ENCODE data around the gene NPFFR1.

Gene NPFFR1

GRCh38 chr10:70283445-70284399 is at the start of gene NPFFR1:
TSS of gene NPFFR1 (minus strand) at chr10:70284004. CDS start at chr10:70283676, 328 bp downstream.
- DNase-seq: no peak

GRCh38 chr10:70333268-70333667 is 49.5 kb upstream of the NPFFR1 start:
- DNase-seq: no peak

GRCh38 chr10:70331486-70332268 is 47.9 kb upstream of the NPFFR1 start:
- peak; percentile 58 for DNase-seq

- no peak for DNase-seq
Measured at GRCh38 chr10:70331160-70331485, 47.3 kb upstream of the NPFFR1 start.

GRCh38 chr10:70330671-70331070 is 46.9 kb upstream of the NPFFR1 start:
- DNase-seq: no peak

GRCh38 chr10:70328967-70329366 is 45.2 kb upstream of the NPFFR1 start:
- no peak for DNase-seq

- DNase-seq: no peak
Measured at GRCh38 chr10:70328018-70328417, 44.2 kb upstream of the NPFFR1 start.

- no peak for DNase-seq
Measured at GRCh38 chr10:70324951-70325781, 41.4 kb upstream of the NPFFR1 start.

- peak; percentile 6 for DNase-seq
Measured at GRCh38 chr10:70324339-70324861, 40.6 kb upstream of the NPFFR1 start.

- no peak for DNase-seq
Measured at GRCh38 chr10:70323697-70324338, 40.0 kb upstream of the NPFFR1 start.

- DNase-seq: peak; percentile 18
Measured at GRCh38 chr10:70323138-70323696, 39.4 kb upstream of the NPFFR1 start.

GRCh38 chr10:70321897-70322890 is 38.4 kb upstream of the NPFFR1 start:
- DNase-seq: no peak

- no peak for DNase-seq
Measured at GRCh38 chr10:70321233-70321632, 37.4 kb upstream of the NPFFR1 start.

- DNase-seq: no peak
Measured at GRCh38 chr10:70320751-70321150, 36.9 kb upstream of the NPFFR1 start.

- DNase-seq: no peak
Measured at GRCh38 chr10:70319824-70320223, 36.0 kb upstream of the NPFFR1 start.

GRCh38 chr10:70319183-70319582 is 35.4 kb upstream of the NPFFR1 start:
- DNase-seq: no peak

- no peak for DNase-seq
Measured at GRCh38 chr10:70317943-70318318, 34.1 kb upstream of the NPFFR1 start.

- DNase-seq: no peak
Measured at GRCh38 chr10:70317272-70317942, 33.6 kb upstream of the NPFFR1 start.

GRCh38 chr10:70315815-70316214 is 32.0 kb upstream of the NPFFR1 start:
- DNase-seq: no peak

GRCh38 chr10:70315276-70315675 is 31.5 kb upstream of the NPFFR1 start:
- DNase-seq: no peak

Measured in CD4-positive, alpha-beta T cell treated with Interleukin-21 for 1 hour (primary cell).